ENCODE results near the gene C17orf75. TPM values are rescaled to one million over a fixed set of nuclear protein-coding genes. Genes with fewer than 3 reads are reported as not detected.
"Not testable (repeated sequence)": the region's sequence is repeated elsewhere in the genome, so short reads cannot be mapped to it uniquely, and the experiment has no call there.

C17orf75 gene
- 38.2 and 57.4 TPM in 2 replicates for total RNA-seq (ENCODE audit: low replicate concordance)

GRCh38 chr17:32341857-32342602 lies at the start of gene C17orf75:
Gene C17orf75, minus strand, starts transcription at chr17:32342173. Its CDS starts 34 bp downstream, at chr17:32342139.
- H2AFZ ChIP-seq (replicated peaks) = peak within 1 kb of the TSS; percentile 92
- peaks cover 10% of the 10 kb centered on the region for H3K79me2 ChIP-seq (ENCODE audit: low read depth)
- no peaks in the 10 kb centered on the region for H3K27me3 ChIP-seq
- Mint-ChIP-seq H3K4me3 (peak within 1 kb of the TSS; percentile 93), H3K27me3 (ENCODE audit: insufficient read depth, low read depth) (peaks cover 9% of the 10 kb centered on the region), H3K9me3 (no peaks in the 10 kb centered on the region), H3K36me3 (peaks cover 6% of the 10 kb centered on the region), H3K27ac (peak within 1 kb of the TSS; percentile 85), H3K4me1 (peaks cover 19% of the 10 kb centered on the region)
- H3F3A ChIP-seq (ENCODE audit: low read depth) = peaks cover 22% of the 10 kb centered on the region
- H3K9me3 ChIP-seq (ENCODE audit: low read depth) = no peaks in the 10 kb centered on the region
- TF ChIP-seq CTCF (IDR thresholded peaks at IDR 0.05) = no peak
- TF ChIP-seq EZH2phosphoT487 (IDR thresholded peaks at IDR 0.05) = peak; percentile 41
- peak within 1 kb of the TSS; percentile 100 for H3K4me2 ChIP-seq
- H3K36me3 ChIP-seq = no peaks in the 10 kb centered on the region
- H3K4me1 ChIP-seq = peaks cover 4% of the 10 kb centered on the region
- peak within 1 kb of the TSS; percentile 73 for H3K4me3 ChIP-seq
- DNase-seq (ENCODE audit: low spot score) = peak; percentile 84
- peak within 1 kb of the TSS; percentile 82 for H3K9ac ChIP-seq
- H3K27ac ChIP-seq = peak within 1 kb of the TSS; percentile 55
- H4K20me1 ChIP-seq (ENCODE audit: low read depth) = no peaks in the 10 kb centered on the region

- no peak for TF ChIP-seq CTCF (IDR thresholded peaks at IDR 0.05)
- TF ChIP-seq EZH2 (IDR thresholded peaks at IDR 0.05) = no peak
- TF ChIP-seq EZH2phosphoT487 (IDR thresholded peaks at IDR 0.05) = no peak
- H3K9me3 ChIP-seq (ENCODE audit: low read depth) = no peaks in the 10 kb centered on the region
- DNase-seq (ENCODE audit: low spot score) = no peak
- no peaks in the 10 kb centered on the region for H4K20me1 ChIP-seq (ENCODE audit: low read depth)
- Mint-ChIP-seq H3K27ac (no peak overlapping the region), H3K4me1 (no peaks in the 10 kb centered on the region), H3K4me3 (no peak overlapping the region), H3K27me3 (ENCODE audit: insufficient read depth, low read depth) (peaks cover 2% of the 10 kb centered on the region), H3K36me3 (peaks cover 7% of the 10 kb centered on the region), H3K9me3 (peaks cover 2% of the 10 kb centered on the region)
- no peak overlapping the region for H3K27ac ChIP-seq
- no peak overlapping the region for H3K9ac ChIP-seq
- no peaks in the 10 kb centered on the region for H3K4me1 ChIP-seq
- H3K79me2 ChIP-seq (ENCODE audit: low read depth) = no peaks in the 10 kb centered on the region
- H2AFZ ChIP-seq (replicated peaks) = no peak overlapping the region
- H3F3A ChIP-seq (ENCODE audit: low read depth) = peaks cover 18% of the 10 kb centered on the region
- H3K4me2 ChIP-seq = no peak overlapping the region
- no peaks in the 10 kb centered on the region for H3K36me3 ChIP-seq
- no peak overlapping the region for H3K4me3 ChIP-seq
- no peaks in the 10 kb centered on the region for H3K27me3 ChIP-seq
These were observed 46.9 kb upstream of the C17orf75 start for GRCh38 chr17:32388613-32389459.

- H4K20me1 ChIP-seq (ENCODE audit: low read depth); H3K27me3 Mint-ChIP-seq (ENCODE audit: insufficient read depth, low read depth): not testable (repeated sequence)
These were observed 46.2 kb upstream of the C17orf75 start for GRCh38 chr17:32388128-32388527.

More at GRCh38 chr17:32388128-32388527, 46.2 kb upstream of the C17orf75 start:
- H2AFZ ChIP-seq (replicated peaks); H3K9me3 Mint-ChIP-seq; H3K4me3 ChIP-seq; H3K27me3 ChIP-seq; H3K4me1 Mint-ChIP-seq; H3K4me3 Mint-ChIP-seq; H3K4me1 ChIP-seq; H3K27ac ChIP-seq; DNase-seq (ENCODE audit: low spot score); H3K36me3 Mint-ChIP-seq; H3K36me3 ChIP-seq; H3K27ac Mint-ChIP-seq; H3K9ac ChIP-seq; H3K79me2 ChIP-seq (ENCODE audit: low read depth); H3K9me3 ChIP-seq (ENCODE audit: low read depth); H3K4me2 ChIP-seq: not testable (repeated sequence)
- peaks cover 22% of the 10 kb centered on the region for H3F3A ChIP-seq (ENCODE audit: low read depth)

Data from neural progenitor cell (in vitro differentiated cells).